H9 (cell line): ENCODE measurements around the gene SLC13A4. TPM values are rescaled to one million over a fixed set of nuclear protein-coding genes. Genes with fewer than 3 reads are reported as not detected.

Experiments used
- DNase-seq: peaks from one replicate; pipeline ENCODE4 v3.0.0-alpha.2; 2017
- H2AFZ ChIP-seq: one replicate; pipeline ENCODE4 v1.6.1; 2013; ENCODE audit warnings: mild to moderate bottlenecking, low read length, control low read depth, moderate library complexity
- H2AK5ac ChIP-seq: 2 replicates; pipeline ENCODE4 v1.6.1; 2013; ENCODE audit warnings: low read length, control low read depth, mixed read lengths; ENCODE audit not compliant: insufficient read length
- H2BK120ac ChIP-seq: one replicate; pipeline ENCODE4 v1.6.1; 2013; ENCODE audit warnings: low read depth, mild to moderate bottlenecking, low read length, control low read depth, inconsistent platforms; ENCODE audit not compliant: poor library complexity, severe bottlenecking
- H2BK12ac ChIP-seq: 2 replicates; pipeline ENCODE4 v1.6.1; 2013; ENCODE audit warnings: low read length, control low read depth, mixed read lengths, low read depth; ENCODE audit not compliant: insufficient read length
- H2BK15ac ChIP-seq: 2 replicates; pipeline ENCODE4 v1.6.1; 2013; ENCODE audit warnings: low read depth, low read length, control low read depth
- H2BK20ac ChIP-seq: one replicate; pipeline ENCODE4 v1.6.1; 2013; ENCODE audit warnings: low read depth, mild to moderate bottlenecking, low read length, control low read depth, inconsistent platforms; ENCODE audit not compliant: poor library complexity, severe bottlenecking
- H2BK5ac ChIP-seq: 2 replicates; pipeline ENCODE4 v1.6.1; 2013; ENCODE audit warnings: low read length, control low read depth, mixed read lengths; ENCODE audit not compliant: insufficient read length
- H3K14ac ChIP-seq: 2 replicates; pipeline ENCODE4 v1.6.1; 2013; ENCODE audit warnings: low read length, control low read depth; ENCODE audit not compliant: insufficient read depth
- H3K18ac ChIP-seq: 2 replicates; pipeline ENCODE4 v1.6.1; 2013; ENCODE audit warnings: low read depth, mild to moderate bottlenecking, mixed read lengths, low read length, control low read depth; ENCODE audit not compliant: insufficient read length
- H3K23ac ChIP-seq: 2 replicates; pipeline ENCODE4 v1.6.1; 2013; ENCODE audit warnings: low read length, control low read depth, mixed read lengths, low read depth; ENCODE audit not compliant: insufficient read length
- H3K23me2 ChIP-seq: 2 replicates; pipeline ENCODE4 v1.6.1; 2013; ENCODE audit warnings: low read depth, mild to moderate bottlenecking, mixed read lengths, low read length, control low read depth; ENCODE audit not compliant: insufficient read length, poor library complexity, severe bottlenecking
- H3K27ac ChIP-seq: 2 replicates; pipeline ENCODE4 v1.5.1; 2013; ENCODE audit warnings: low read length, control low read depth, mixed read lengths, low read depth; ENCODE audit not compliant: insufficient read length
- H3K27me3 ChIP-seq: 2 replicates; pipeline ENCODE4 v1.6.1; 2013; ENCODE audit warnings: low read length, control low read depth, inconsistent platforms; ENCODE audit not compliant: insufficient read depth
- H3K4ac ChIP-seq: 2 replicates; pipeline ENCODE4 v1.6.1; 2013; ENCODE audit warnings: low read depth, mild to moderate bottlenecking, control low read depth, inconsistent platforms, low read length, moderate library complexity
- H3K4me1 ChIP-seq: 2 replicates; pipeline ENCODE4 v1.6.1; 2013; ENCODE audit warnings: low read length, control low read depth, inconsistent platforms; ENCODE audit not compliant: insufficient read depth
- H3K4me2 ChIP-seq: 2 replicates; pipeline ENCODE4 v1.6.1; 2013; ENCODE audit warnings: low read length, control low read depth, mixed read lengths; ENCODE audit not compliant: insufficient read length, insufficient read depth
- H3K56ac ChIP-seq: 2 replicates; pipeline ENCODE4 v1.6.1; 2013; ENCODE audit warnings: low read depth, mild to moderate bottlenecking, mixed read lengths, low read length, control low read depth; ENCODE audit not compliant: insufficient read length
- H3K79me1 ChIP-seq: 2 replicates; pipeline ENCODE4 v1.6.1; 2013; ENCODE audit warnings: low read depth, mild to moderate bottlenecking, moderate library complexity, low read length, control low read depth, inconsistent platforms; ENCODE audit not compliant: insufficient read depth, poor library complexity, severe bottlenecking
- H3K79me2 ChIP-seq: 2 replicates; pipeline ENCODE4 v1.6.1; 2013; ENCODE audit warnings: low read length, control low read depth, inconsistent platforms; ENCODE audit not compliant: insufficient read depth
- H3K9ac ChIP-seq: 2 replicates; pipeline ENCODE4 v1.6.1; 2013; ENCODE audit warnings: low read length, control low read depth, mixed read lengths; ENCODE audit not compliant: insufficient read length; ENCODE audit errors: extremely low read depth
- H3K9me3 ChIP-seq: one replicate; pipeline ENCODE4 v1.6.1; 2013; ENCODE audit warnings: low read depth, low read length, inconsistent platforms; ENCODE audit not compliant: control insufficient read depth
- H3T11ph ChIP-seq: one replicate; pipeline ENCODE4 v1.6.1; 2013; ENCODE audit warnings: mild to moderate bottlenecking, low read length, control low read depth, inconsistent platforms
- H4K20me1 ChIP-seq: one replicate; pipeline ENCODE4 v1.6.1; 2013; ENCODE audit not compliant: control insufficient read depth, insufficient read length, insufficient read depth
- H4K5ac ChIP-seq: 2 replicates; pipeline ENCODE4 v1.6.1; 2013; ENCODE audit warnings: low read depth, mild to moderate bottlenecking, mixed read lengths, low read length, control low read depth; ENCODE audit not compliant: insufficient read length
- H4K8ac ChIP-seq: replicated peaks from 2 replicates; pipeline ENCODE4 v1.6.1; 2013; ENCODE audit warnings: low read length, control low read depth, mixed read lengths, low read depth; ENCODE audit not compliant: insufficient read length
- H4K91ac ChIP-seq: 2 replicates; pipeline ENCODE4 v1.6.1; 2013; ENCODE audit warnings: low read depth, mild to moderate bottlenecking, moderate library complexity, mixed read lengths, low read length, control low read depth; ENCODE audit not compliant: insufficient read length
- H3K27ac Mint-ChIP-seq, 3 experiments: 2 replicates in 2 of 3; 3 replicates in 1 of 3; pipeline ENCODE4 v1.8.0; 2020 to 2021; ENCODE audit warnings: mixed read lengths in 3 of 3, mild to moderate bottlenecking in 1 of 3, moderate library complexity in 1 of 3
- H3K27me3 Mint-ChIP-seq: 2 replicates; pipeline ENCODE4 v1.8.0; 2021; ENCODE audit warnings: low read depth, mild to moderate bottlenecking, moderate library complexity, mixed read lengths
- H3K36me3 Mint-ChIP-seq, 3 experiments: 2 replicates in 2 of 3; 3 replicates in 1 of 3; pipeline ENCODE4 v1.8.0; 2020 to 2021; ENCODE audit warnings: low read depth in 3 of 3, mixed read lengths in 3 of 3; ENCODE audit not compliant: insufficient read depth in 1 of 3
- H3K4me1 Mint-ChIP-seq, 2 experiments: 2 replicates each; pipeline ENCODE4 v1.8.0; 2020; ENCODE audit warnings: mixed read lengths in 2 of 2
- H3K4me3 Mint-ChIP-seq, 2 experiments: 2 replicates in 1 of 2; 3 replicates in 1 of 2; pipeline ENCODE4 v1.8.0; 2020 to 2021; ENCODE audit warnings: mild to moderate bottlenecking in 2 of 2, mixed read lengths in 2 of 2, moderate library complexity in 1 of 2
- H3K9me3 Mint-ChIP-seq, 2 experiments: 2 replicates in 1 of 2; 3 replicates in 1 of 2; pipeline ENCODE4 v1.8.0; 2020; ENCODE audit warnings: mild to moderate bottlenecking in 2 of 2, mixed read lengths in 2 of 2, moderate library complexity in 1 of 2
- CTCF ChIP-seq: fragments of 200-600 bp; sonication (generic); conservative IDR thresholded peaks from 3 replicates; pipeline ENCODE4 v1.8.0; 2021; ENCODE audit warnings: antibody characterized with exemption, mild to moderate bottlenecking
- WGBS: extraction: QIAGEN DNeasy Blood & Tissue Kit; methylation state at CpG from one replicate; pipeline ENCODE4 v1.1.7; 2013; ENCODE audit warnings: missing lambda C conversion rate, low lambda C conversion rate, mixed read lengths; ENCODE audit not compliant: insufficient read length; ENCODE audit errors: extremely low coverage; 5-methylcytosine and 5-hydroxymethylcytosine counted together
- total RNA-seq: library from RNA; stranded (reverse); gene quantifications from 2 replicates; pipeline ENCODE4 v1.2.1, GENCODE V29; 2021

SLC13A4 gene
- total RNA-seq, 1 experiment from 2014 or later: 3.5 TPM

- Histone ChIP-seq H3K4me1 (no peaks in the 10 kb centered on the region), H4K20me1 (no peaks in the 10 kb centered on the region), H2AK5ac (no peak overlapping the region), H3K18ac (no peak overlapping the region), H3K56ac (no peak overlapping the region), H3K4ac (no peak overlapping the region), H2BK20ac (no peak overlapping the region), H3K23ac (no peak overlapping the region), H2BK120ac (no peak overlapping the region), H4K5ac (no peak overlapping the region), H3K23me2 (no peaks in the 10 kb centered on the region), H3K27me3 (no peaks in the 10 kb centered on the region), H3K9ac (no peak overlapping the region), H2BK5ac (no peak overlapping the region), H4K8ac (no peak overlapping the region), H4K91ac (no peak overlapping the region), H3K9me3 (no peaks in the 10 kb centered on the region), H2BK15ac (no peak overlapping the region), H3K14ac (no peak overlapping the region), H2AFZ (no peak overlapping the region), H2BK12ac (no peak overlapping the region), H3K4me2 (no peak overlapping the region), H3K79me2 (no peaks in the 10 kb centered on the region), H3K27ac (no peak overlapping the region), H3T11ph (no peak overlapping the region), H3K79me1 (no peaks in the 10 kb centered on the region)
- DNase-seq: no peak
- H3K4me3 Mint-ChIP-seq: no peak overlapping the region
- H3K4me1 Mint-ChIP-seq: peaks cover 15 to 16% of the 10 kb centered on the region in 2 experiments
- TF ChIP-seq CTCF: no peak
- no peak overlapping the region for H3K27ac Mint-ChIP-seq
- no CpG with 5 or more reads among the region's 2 CpGs for WGBS
- no peaks in the 10 kb centered on the region; the same call in none of the 2 replicates for H3K27me3 Mint-ChIP-seq
- 0 out of 5 replicates have a peak, but pooled peaks cover 0 to 3% of the 10 kb centered on the region in 2 experiments for H3K9me3 Mint-ChIP-seq
- H3K36me3 Mint-ChIP-seq: no peaks in the 10 kb centered on the region
Measured at GRCh38 chr7:135741905-135742304, 13.9 kb upstream of the SLC13A4 start.
